Activated CD8-positive, alpha-beta memory T cell treated with anti-CD3 and anti-CD28 coated beads, Interleukin-2, amount 10 ng/mL, durations not matched to agents 7 days and 5 days (primary cell): ENCODE data around the gene SEMG1. TPM values are rescaled to one million over a fixed set of nuclear protein-coding genes. Genes with fewer than 3 reads are reported as not detected.

Experiments
- total RNA-seq, 2 experiments: library from RNA; stranded (reverse); gene quantifications; one replicate each; pipeline ENCODE4 v1.2.3, GENCODE V29; 2021

Gene SEMG1
- total RNA-seq, 2 experiments from 2014 or later, result not detected

Other genes with a start within 250 kb of the SEMG1 start
- 10 to 100 TPM; 22.3 to 31.2 TPM for gene TOMM34, start 246.6 kb upstream of the SEMG1 start, total RNA-seq
- 100 to 1,000 TPM; 151 to 170 TPM for gene STK4, start 240.5 kb upstream of the SEMG1 start, total RNA-seq
- gene KCNS1, start 105.9 kb upstream of the SEMG1 start, total RNA-seq, result under 1 TPM; 0.18 to 0.49 TPM
- not detected for gene WFDC5, start 91.9 kb upstream of the SEMG1 start, total RNA-seq
- gene WFDC12, start 82.6 kb upstream of the SEMG1 start, total RNA-seq, result not detected
- not detected for gene PI3, start 32.1 kb upstream of the SEMG1 start, total RNA-seq
- not detected for gene SEMG2, start 14.3 kb downstream of the SEMG1 start, total RNA-seq
- not detected for gene SLPI, start 47.5 kb downstream of the SEMG1 start, total RNA-seq
- gene RBPJL, start 99.8 kb downstream of the SEMG1 start, total RNA-seq, result not detected
- gene MATN4, start 101.3 kb downstream of the SEMG1 start, total RNA-seq, result 1 to 10 TPM in 1 of 2 experiments, under 1 TPM in 1; 0.64 to 2.2 TPM
- gene SDC4, start 141.4 kb downstream of the SEMG1 start, total RNA-seq, result 10 to 100 TPM; 15.0 to 50.7 TPM
- 10 to 100 TPM; 19.6 to 24.9 TPM for gene SYS1, start 156.1 kb downstream of the SEMG1 start, total RNA-seq
- gene TP53TG5, start 171.3 kb downstream of the SEMG1 start, total RNA-seq, result under 1 TPM in 1 of 2 experiments, not detected in 1; 0.15 TPM
- 1 to 10 TPM; 6.6 to 9.7 TPM for gene DBNDD2, start 201.3 kb downstream of the SEMG1 start, total RNA-seq
- gene PIGT, start 209.1 kb downstream of the SEMG1 start, total RNA-seq, result 10 to 100 TPM; 68.0 to 79.2 TPM